C4-2B (cell line): ENCODE measurements around the gene TLN1.

Experiments used
- ZFX ChIP-seq: fragments of 450-650 bp; IDR thresholded peaks from 2 replicates; pipeline ENCODE4 v1.6.1; 2017
- TF ChIP-seq, protein P1 (sequence below): fragments of 450-650 bp; conservative IDR thresholded peaks from 2 replicates; pipeline ENCODE4 v1.5.1; 2017; ENCODE audit warnings: mild to moderate bottlenecking

DNA sequence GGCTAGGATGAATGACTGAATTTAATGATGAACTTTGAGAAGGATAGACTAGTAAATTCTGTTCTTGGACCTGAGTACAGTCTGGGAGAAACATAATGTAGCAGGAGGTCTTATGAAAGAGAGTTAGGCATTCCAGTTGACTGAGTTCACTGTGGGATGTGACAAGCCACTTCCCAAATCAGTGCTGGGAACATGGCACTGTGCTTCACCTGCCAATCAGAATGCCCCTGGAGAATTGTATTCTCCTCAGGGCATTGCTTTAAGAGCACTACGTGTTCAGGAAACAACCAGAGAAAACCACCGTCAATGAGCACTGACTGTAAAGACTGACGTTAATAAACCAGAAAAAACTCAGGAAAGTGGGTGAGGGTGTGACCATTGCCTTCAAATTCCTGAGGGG, 72.7 kb downstream of the TLN1 start:
- TF ChIP-seq, protein P1, sequence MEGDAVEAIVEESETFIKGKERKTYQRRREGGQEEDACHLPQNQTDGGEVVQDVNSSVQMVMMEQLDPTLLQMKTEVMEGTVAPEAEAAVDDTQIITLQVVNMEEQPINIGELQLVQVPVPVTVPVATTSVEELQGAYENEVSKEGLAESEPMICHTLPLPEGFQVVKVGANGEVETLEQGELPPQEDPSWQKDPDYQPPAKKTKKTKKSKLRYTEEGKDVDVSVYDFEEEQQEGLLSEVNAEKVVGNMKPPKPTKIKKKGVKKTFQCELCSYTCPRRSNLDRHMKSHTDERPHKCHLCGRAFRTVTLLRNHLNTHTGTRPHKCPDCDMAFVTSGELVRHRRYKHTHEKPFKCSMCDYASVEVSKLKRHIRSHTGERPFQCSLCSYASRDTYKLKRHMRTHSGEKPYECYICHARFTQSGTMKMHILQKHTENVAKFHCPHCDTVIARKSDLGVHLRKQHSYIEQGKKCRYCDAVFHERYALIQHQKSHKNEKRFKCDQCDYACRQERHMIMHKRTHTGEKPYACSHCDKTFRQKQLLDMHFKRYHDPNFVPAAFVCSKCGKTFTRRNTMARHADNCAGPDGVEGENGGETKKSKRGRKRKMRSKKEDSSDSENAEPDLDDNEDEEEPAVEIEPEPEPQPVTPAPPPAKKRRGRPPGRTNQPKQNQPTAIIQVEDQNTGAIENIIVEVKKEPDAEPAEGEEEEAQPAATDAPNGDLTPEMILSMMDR: no peak
- TF ChIP-seq ZFX: no peak
